GM19240 (cell line): ENCODE results near the gene CDKAL1.
"Not testable (repeated sequence)": the region's sequence is repeated elsewhere in the genome, so short reads cannot be mapped to it uniquely, and the experiment has no call there.

Experiments used
- DNase-seq: peaks from one replicate; pipeline ENCODE4 v3.0.0; 2011; ENCODE audit warnings: low spot score; ENCODE audit not compliant: insufficient read length

Gene CDKAL1

GRCh38 chr6:20590476-20590875 is 56.2 kb downstream of the CDKAL1 start:
- DNase-seq: not testable (repeated sequence)

GRCh38 chr6:20594299-20594853 is 60.1 kb downstream of the CDKAL1 start:
- not testable (repeated sequence) for DNase-seq

DNA sequence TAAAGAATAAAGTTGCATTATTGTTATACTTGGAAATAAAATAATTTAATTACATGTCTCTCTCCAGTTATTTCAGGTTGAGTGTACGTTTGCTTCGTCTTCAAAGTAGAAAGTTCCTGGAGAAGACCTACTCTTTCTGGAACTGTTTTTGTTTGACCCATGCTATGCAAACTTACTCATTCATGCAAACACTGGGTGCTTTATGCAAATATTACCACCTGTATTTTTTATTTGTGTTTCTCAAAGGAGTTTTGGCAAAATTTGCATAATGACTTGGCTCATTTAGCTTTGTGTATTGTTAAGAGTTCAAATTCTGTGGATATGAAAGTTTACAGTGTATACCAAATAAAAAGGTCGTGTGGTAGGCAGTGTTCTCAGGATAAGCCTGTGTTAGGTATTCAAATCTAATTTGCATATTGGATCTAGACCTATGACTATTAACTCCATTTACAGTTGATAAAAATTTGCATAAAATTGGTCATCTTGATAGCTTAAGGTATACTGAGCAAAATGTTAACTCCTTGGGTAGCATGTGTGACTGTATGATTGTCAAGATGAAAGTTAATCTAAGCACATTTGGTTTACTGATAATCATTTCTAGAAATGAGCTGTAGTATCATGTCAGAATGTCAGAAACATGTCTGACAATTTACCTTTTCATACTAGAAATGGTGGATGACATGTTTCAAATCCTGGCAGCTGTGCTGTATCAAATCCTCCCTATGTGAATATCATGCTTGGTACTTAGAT is 65.2 kb downstream of the CDKAL1 start:
- no peak for DNase-seq

DNA sequence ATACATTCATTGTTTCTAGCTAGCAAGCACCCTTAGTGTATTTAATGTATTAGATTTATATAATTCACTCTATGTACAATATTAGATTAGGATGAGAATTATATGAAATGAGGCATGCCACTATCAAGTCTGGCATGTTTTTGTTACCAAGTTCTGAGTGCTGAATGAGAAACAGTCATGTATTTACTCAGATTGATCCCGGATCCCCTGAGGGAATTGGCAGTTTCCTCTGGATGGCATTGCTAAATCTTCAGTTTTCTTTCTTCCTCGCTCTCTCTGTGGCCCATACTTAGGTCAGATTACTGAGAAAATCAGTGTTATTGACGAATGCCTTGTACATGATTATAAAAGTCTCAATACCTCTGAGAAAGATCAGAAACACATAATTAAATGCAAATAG is 66.6 kb downstream of the CDKAL1 start:
- no peak for DNase-seq

- no peak for DNase-seq
Measured at GRCh38 chr6:20604159-20604558, 69.9 kb downstream of the CDKAL1 start.

- no peak for DNase-seq
Measured at GRCh38 chr6:20605061-20605460, 70.8 kb downstream of the CDKAL1 start.

DNA sequence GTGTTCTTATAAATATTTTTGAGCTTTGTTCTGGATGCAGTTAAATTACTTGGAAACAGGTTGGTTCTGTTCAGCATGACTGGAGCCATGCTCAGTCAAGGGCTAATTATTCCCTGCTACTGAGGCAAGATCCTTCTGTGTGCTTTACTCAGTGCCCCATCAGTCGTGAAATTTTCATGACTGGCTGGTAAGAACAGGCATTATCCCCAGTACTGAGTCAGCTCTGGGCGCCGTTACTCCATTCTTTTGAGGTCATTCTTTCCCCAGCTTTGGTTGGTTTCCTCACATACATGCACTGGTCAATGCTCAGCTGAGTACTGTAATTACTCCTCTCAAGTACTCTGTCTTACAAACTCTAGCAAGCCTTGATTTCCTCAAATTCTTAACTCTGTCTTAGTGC is 71.3 kb downstream of the CDKAL1 start:
- DNase-seq: no peak

- no peak for DNase-seq
Measured at GRCh38 chr6:20606831-20607230, 72.6 kb downstream of the CDKAL1 start.

GRCh38 chr6:20608356-20608755 is 74.1 kb downstream of the CDKAL1 start:
- DNase-seq: no peak

GRCh38 chr6:20608905-20609304 is 74.6 kb downstream of the CDKAL1 start:
- DNase-seq: no peak

- DNase-seq: not testable (repeated sequence)
Measured at GRCh38 chr6:20609924-20610323, 75.7 kb downstream of the CDKAL1 start.

GRCh38 chr6:20610636-20611370 is 76.5 kb downstream of the CDKAL1 start:
- no peak for DNase-seq

- DNase-seq: not testable (repeated sequence)
Measured at GRCh38 chr6:20617537-20617936, 83.3 kb downstream of the CDKAL1 start.

- DNase-seq: no peak
Measured at GRCh38 chr6:20620043-20620442, 85.8 kb downstream of the CDKAL1 start.

- DNase-seq: no peak
Measured at GRCh38 chr6:20623761-20624160, 89.5 kb downstream of the CDKAL1 start.

- no peak for DNase-seq
Measured at GRCh38 chr6:20626165-20626564, 91.9 kb downstream of the CDKAL1 start.

DNA sequence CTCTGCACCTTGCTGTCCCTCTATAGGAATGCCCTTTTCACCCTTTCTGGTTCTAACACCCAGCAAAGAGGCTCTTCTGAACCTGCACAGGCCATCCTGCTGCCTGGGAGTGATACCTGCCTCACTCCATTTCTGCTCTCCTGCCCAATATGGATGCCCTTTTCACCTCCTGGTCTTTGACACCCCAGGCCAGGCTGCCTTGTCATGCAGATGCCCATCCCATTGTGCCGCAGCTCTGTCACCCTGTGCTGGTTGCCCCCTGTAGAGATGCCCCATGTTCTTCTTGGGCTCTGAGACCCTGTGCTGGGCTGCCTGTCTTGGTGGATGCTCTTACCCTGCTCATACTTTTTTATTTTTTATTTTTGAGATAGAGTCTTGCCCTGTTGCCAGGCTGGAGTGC is 95.3 kb downstream of the CDKAL1 start:
- no peak for DNase-seq

- no peak for DNase-seq
Measured at GRCh38 chr6:20630136-20630535, 95.9 kb downstream of the CDKAL1 start.

- DNase-seq: no peak
Measured at GRCh38 chr6:20630617-20631548, 96.6 kb downstream of the CDKAL1 start.

- no peak for DNase-seq
Measured at GRCh38 chr6:20631549-20631924, 97.3 kb downstream of the CDKAL1 start.

GRCh38 chr6:20632696-20633095 is 98.4 kb downstream of the CDKAL1 start:
- DNase-seq: no peak
